ENCODE results near the gene TBCK.

TBCK gene

GRCh38 chr4:106306561-106306960 is 9.4 kb downstream of the TBCK start:
- no peak for TF ChIP-seq POLR2AphosphoS5 (IDR thresholded peaks at IDR 0.05; ENCODE audit: low read depth, low read length)
- TF ChIP-seq FOXP2 (optimal IDR thresholded peaks at IDR 0.05; ENCODE audit: borderline replicate concordance, extremely low read depth, extremely low read length, insufficient read depth): no peak
- no peak for TF ChIP-seq SIN3A (IDR thresholded peaks at IDR 0.05; ENCODE audit: borderline replicate concordance, insufficient read depth, low read length)
- no peak for TF ChIP-seq TAF1 (IDR thresholded peaks at IDR 0.05; ENCODE audit: borderline replicate concordance, insufficient read depth, low read length)
- TF ChIP-seq REST (IDR thresholded peaks at IDR 0.05; ENCODE audit: insufficient read depth in 1 of 2, low read depth in 2 of 2, low read length in 2 of 2): no peak

DNA sequence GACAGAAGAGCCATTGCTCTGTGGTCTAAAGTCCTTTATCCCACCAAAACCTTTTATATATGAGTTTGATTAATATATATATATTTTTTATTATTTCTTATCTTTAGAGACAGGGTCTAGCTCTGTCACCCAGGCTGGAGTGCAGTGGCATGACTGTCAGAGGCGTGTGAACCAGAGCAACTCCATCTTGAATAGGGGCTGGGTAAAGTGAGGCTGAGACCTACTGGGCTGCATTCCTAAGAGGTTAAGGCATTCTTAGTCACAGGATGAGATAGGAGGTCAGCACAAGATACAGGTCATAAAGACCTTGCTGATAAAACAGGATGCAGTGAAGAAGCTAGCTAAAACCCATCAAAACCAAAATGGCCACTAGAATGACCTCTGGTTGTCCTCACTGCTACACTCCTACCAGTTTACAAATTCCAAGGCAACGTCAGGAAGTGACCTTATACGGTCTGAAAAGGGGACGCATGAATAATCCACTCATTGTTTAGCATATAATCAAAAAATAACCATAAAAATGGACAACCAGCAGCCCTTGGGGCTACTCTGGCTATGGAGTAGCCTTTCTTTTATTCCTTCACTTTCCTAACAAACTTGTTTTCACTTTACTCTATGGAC is 10.5 kb downstream of the TBCK start:
- TF ChIP-seq FOXP2 (optimal IDR thresholded peaks at IDR 0.05; ENCODE audit: borderline replicate concordance, extremely low read depth, extremely low read length, insufficient read depth): no peak
- TF ChIP-seq TAF1 (IDR thresholded peaks at IDR 0.05; ENCODE audit: borderline replicate concordance, insufficient read depth, low read length): no peak
- TF ChIP-seq REST (IDR thresholded peaks at IDR 0.05; ENCODE audit: insufficient read depth in 1 of 2, low read depth in 2 of 2, low read length in 2 of 2): no peak
- TF ChIP-seq SIN3A (IDR thresholded peaks at IDR 0.05; ENCODE audit: borderline replicate concordance, insufficient read depth, low read length): no peak
- TF ChIP-seq POLR2AphosphoS5 (IDR thresholded peaks at IDR 0.05; ENCODE audit: low read depth, low read length): no peak

DNA sequence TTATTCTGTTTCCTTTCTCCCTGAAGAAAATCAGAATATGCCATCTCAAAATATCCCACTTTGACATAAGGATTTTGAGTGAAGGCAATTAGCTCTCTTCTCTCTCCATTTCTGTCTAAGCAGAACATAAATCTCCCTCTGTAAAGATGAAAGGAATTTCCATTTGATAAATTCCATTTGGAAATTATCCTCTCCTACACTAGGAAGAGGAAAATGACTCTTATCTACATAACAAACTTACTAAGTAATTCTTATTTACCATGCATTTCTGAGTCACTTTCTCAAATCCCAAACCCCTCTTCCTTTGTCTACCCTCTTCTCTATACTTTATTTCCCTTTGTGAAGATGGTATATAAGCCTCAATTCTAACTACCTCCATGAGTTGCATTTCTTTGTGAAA is 11.4 kb downstream of the TBCK start:
- TF ChIP-seq REST (IDR thresholded peaks at IDR 0.05; ENCODE audit: insufficient read depth in 1 of 2, low read depth in 2 of 2, low read length in 2 of 2): no peak
- TF ChIP-seq POLR2AphosphoS5 (IDR thresholded peaks at IDR 0.05; ENCODE audit: low read depth, low read length): no peak
- no peak for TF ChIP-seq FOXP2 (optimal IDR thresholded peaks at IDR 0.05; ENCODE audit: borderline replicate concordance, extremely low read depth, extremely low read length, insufficient read depth)
- TF ChIP-seq SIN3A (IDR thresholded peaks at IDR 0.05; ENCODE audit: borderline replicate concordance, insufficient read depth, low read length): no peak
- no peak for TF ChIP-seq TAF1 (IDR thresholded peaks at IDR 0.05; ENCODE audit: borderline replicate concordance, insufficient read depth, low read length)

DNA sequence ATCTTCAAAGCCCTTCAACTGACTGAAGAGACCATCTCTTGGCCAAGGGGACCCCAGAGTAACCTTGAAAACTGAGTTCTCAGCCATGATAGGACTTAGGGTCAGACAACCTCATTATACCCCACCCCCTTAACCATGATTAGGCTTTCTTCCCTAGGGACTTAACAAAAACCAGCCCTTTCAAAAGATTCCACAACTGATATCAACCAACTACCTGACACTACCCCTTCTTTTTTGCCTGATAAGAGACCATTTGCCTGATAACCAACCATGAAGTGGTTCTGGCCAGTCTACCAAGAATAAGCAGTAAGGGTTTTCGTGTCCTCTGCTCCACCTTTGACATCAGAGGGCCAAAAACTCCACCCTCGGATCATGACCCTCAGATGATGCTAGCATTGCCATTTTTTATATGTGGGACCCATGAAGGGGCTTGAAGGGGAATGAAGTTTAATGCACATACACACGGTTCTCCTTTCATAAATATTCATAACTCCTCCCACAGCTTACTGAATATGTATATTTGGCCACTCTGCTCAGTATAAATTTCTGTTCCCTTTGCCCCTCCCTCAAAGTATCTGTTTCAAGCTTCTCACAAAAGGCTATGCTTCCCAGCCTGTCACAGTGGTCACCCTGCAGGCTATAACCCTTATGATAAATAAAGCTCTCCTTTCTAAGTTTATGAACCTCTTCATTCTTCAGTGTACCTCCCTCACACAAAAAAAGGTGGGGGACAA is 12.3 kb downstream of the TBCK start:
- TF ChIP-seq FOXP2 (optimal IDR thresholded peaks at IDR 0.05; ENCODE audit: borderline replicate concordance, extremely low read depth, extremely low read length, insufficient read depth) (no peak), SIN3A (IDR thresholded peaks at IDR 0.05; ENCODE audit: borderline replicate concordance, insufficient read depth, low read length) (no peak), POLR2AphosphoS5 (IDR thresholded peaks at IDR 0.05; ENCODE audit: low read depth, low read length) (no peak), TAF1 (IDR thresholded peaks at IDR 0.05; ENCODE audit: borderline replicate concordance, insufficient read depth, low read length) (no peak), REST (IDR thresholded peaks at IDR 0.05; ENCODE audit: insufficient read depth in 1 of 2, low read depth in 2 of 2, low read length in 2 of 2) (no peak)
